Spleen (tissue), 11 donors: ENCODE results near the gene ADORA1. TPM values are rescaled to one million over a fixed set of nuclear protein-coding genes. Genes with fewer than 3 reads are reported as not detected.

Source experiments
- DNase-seq: peaks from one replicate; pipeline ENCODE4 v3.0.0-alpha.2; 2020
- H3K27ac ChIP-seq, 8 donors: fragments of 200-600 bp; sonication (generic) in 7 of 8; 1 replicate in 4 of 8; 2 replicates in 4 of 8; pipeline versions ENCODE4 v1.5.0 to v1.8.0; 2016 to 2021; ENCODE audit warnings: inconsistent platforms in 4 of 8, mild to moderate bottlenecking in 4 of 8, moderate library complexity in 1 of 8
- H3K27me3 ChIP-seq, 7 donors: fragments of 200-600 bp; sonication (generic) in 6 of 7; replicated peaks in 1 of 7; 1 replicate in 4 of 7; 2 replicates in 3 of 7; pipeline versions ENCODE4 v1.5.0 to v1.8.0; 2016 to 2021; ENCODE audit warnings: inconsistent platforms in 3 of 7, mild to moderate bottlenecking in 1 of 7
- H3K36me3 ChIP-seq, 6 donors: fragments of 200-600 bp; sonication (generic) in 5 of 6; 1 replicate in 4 of 6; 2 replicates in 2 of 6; pipeline versions ENCODE4 v1.5.0 to v1.8.0; 2016 to 2021; ENCODE audit warnings: inconsistent platforms in 2 of 6
- H3K4me1 ChIP-seq, 6 donors: fragments of 200-600 bp; sonication (generic) in 5 of 6; 1 replicate in 3 of 6; 2 replicates in 3 of 6; pipeline versions ENCODE4 v1.5.0 to v1.8.0; 2016 to 2021; ENCODE audit warnings: inconsistent platforms in 3 of 6
- H3K4me3 ChIP-seq, 8 donors: fragments of 200-600 bp; sonication (generic) in 7 of 8; 1 replicate in 4 of 8; 2 replicates in 4 of 8; pipeline versions ENCODE4 v1.5.0 to v1.8.0; 2016 to 2021; ENCODE audit warnings: inconsistent platforms in 4 of 8, mild to moderate bottlenecking in 4 of 8, moderate library complexity in 2 of 8
- H3K9me3 ChIP-seq, 8 donors: fragments of 200-600 bp; sonication (generic) in 7 of 8; 1 replicate in 4 of 8; 2 replicates in 4 of 8; pipeline versions ENCODE4 v1.5.0 to v1.8.0; 2016 to 2021; ENCODE audit warnings: inconsistent platforms in 4 of 8
- CTCF ChIP-seq, 11 experiments: fragments of 200-600 bp in 7 of 11; fragments of 450-650 bp in 4 of 11; sonication (generic) in 4 of 11; IDR thresholded peaks in 8 of 11; conservative IDR thresholded peaks in 3 of 11; 1 replicate in 7 of 11; 2 replicates in 4 of 11; pipeline versions ENCODE4 v1.4.0 to v1.8.0; 2016 to 2021; ENCODE audit warnings: antibody characterized with exemption in 11 of 11, inconsistent platforms in 4 of 11, mild to moderate bottlenecking in 1 of 11
- POLR2A ChIP-seq, 3 donors: fragments of 450-650 bp; IDR thresholded peaks; one replicate each; pipeline ENCODE4 v1.5.1; 2017; ENCODE audit warnings: antibody characterized with exemption in 3 of 3, mild to moderate bottlenecking in 1 of 3
- POLR2AphosphoS5 ChIP-seq, 3 donors: sonication (generic); formaldehyde crosslinking; IDR thresholded peaks; one replicate each; pipeline ENCODE4 v1.5.1; 2017; ENCODE audit warnings: antibody characterized with exemption in 3 of 3
- WGBS, 5 donors: extraction: QIAGEN DNeasy Blood & Tissue Kit in 3 of 5; methylation state at CpG; one replicate each; pipeline versions ENCODE4 v1.1.5 to v1.1.7; 2013 to 2018; 5-methylcytosine and 5-hydroxymethylcytosine counted together
- intact Hi-C: fragments of 100-400 bp; cut with DNase I; formaldehyde crosslinking; loops from one replicate; pipeline ENCODE4 v1.15.0; 2023; ENCODE audit warnings: low total_unique reads
- polyA plus RNA-seq, 3 donors: library from polyadenylated mRNA; stranded (reverse); fragments of 200-250 nt; gene quantifications; one replicate each; pipeline ENCODE4 v1.2.1, GENCODE V29; 2013
- total RNA-seq, 7 donors: library from RNA; depleted of rRNA in 3 of 7; stranded (reverse); fragments of >200 nt in 3 of 7; fragmentation: NEBNext Ultra II Directional in 4 of 7; extraction: Animal tissue kit (Norgen Biotek cat#: 25700) in 4 of 7; gene quantifications; one replicate each; pipeline versions ENCODE4 v1.1.0 to v1.2.1, GENCODE V29; 2016 to 2021
- donor health status: healthy with polysubstance abuse.
- donor health status: DM: no; HTN: no; CAD: no; lungs with moderate emphysema.
- donor health status: DM: no; HTN: no; CAD: no.
- donor health status: Bipolar disorder and iron deficiency.
- donor health status: healthy.
- donor health status: DM: no; HTN: no; CAD: no.
- donor health status: DM: yes; HTN: yes; CAD: no.

The ADORA1 gene
- total and polyA plus RNA-seq, 10 donors, result 0.37 to 13.5 (median 5.3) TPM

GRCh38 chr1:203084588-203085527, 42.7 kb upstream of the ADORA1 start:
- peak in 6 of 11 experiments; percentile 11 to 50 (median 35) for TF ChIP-seq CTCF (IDR thresholded peaks at IDR 0.05 in 8 of 11, conservative IDR thresholded peaks at IDR 0.05 in 3 of 11)
- no peak for TF ChIP-seq POLR2A (IDR thresholded peaks at IDR 0.05)
- 86 to 92% (median 89%) methylated on average over 13 to 14 of the region's 14 CpGs for WGBS, 5 donors

GRCh38 chr1:203085528-203086406, 41.8 kb upstream of the ADORA1 start, which contains the start of gene MYOG:
MYOG (minus strand) TSS chr1:203086012; CDS start chr1:203085961, 51 bp downstream.
- no peak for DNase-seq
- no peak within 1 kb of the TSS for H3K4me3 ChIP-seq
- H3K9me3 ChIP-seq, result no peaks in the 10 kb centered on the region
- H3K27me3 ChIP-seq, result peaks cover 0 to 11% (median 0%) of the 10 kb centered on the region in 7 donors
- 84 to 94% (median 92%) methylated on average over 31 to 36 of the region's 36 CpGs for WGBS, 5 donors
- H3K27ac ChIP-seq, result no peak within 1 kb of the TSS
- intact Hi-C loops, result no loop called here
- peaks cover 0 to 19% (median 3%) of the 10 kb centered on the region in 6 donors for H3K4me1 ChIP-seq
- no peaks in the 10 kb centered on the region for H3K36me3 ChIP-seq
- TF ChIP-seq POLR2AphosphoS5 (IDR thresholded peaks at IDR 0.05), result no peak
- no peak for TF ChIP-seq CTCF (IDR thresholded peaks at IDR 0.05 in 8 of 11, conservative IDR thresholded peaks at IDR 0.05 in 3 of 11)
- no peak for TF ChIP-seq POLR2A (IDR thresholded peaks at IDR 0.05)

More at GRCh38 chr1:203084588-203085527, 42.7 kb upstream of the ADORA1 start:
- Histone ChIP-seq H3K4me3 (no peak overlapping the region), H3K36me3 (no peaks in the 10 kb centered on the region), H3K27me3 (peaks cover 0 to 8% (median 0%) of the 10 kb centered on the region in 7 donors), H3K9me3 (no peaks in the 10 kb centered on the region), H3K4me1 (peaks cover 0 to 19% (median 3%) of the 10 kb centered on the region in 6 donors), H3K27ac (no peak overlapping the region)
- intact Hi-C loops, result no loop called here
- DNase-seq, result peak; percentile 67

GRCh38 chr1:203086992-203087763, 40.3 kb upstream of the ADORA1 start:
- no peaks in the 10 kb centered on the region for H3K9me3 ChIP-seq
- H3K4me1 ChIP-seq, result peaks cover 0 to 13% (median 3%) of the 10 kb centered on the region in 6 donors
- 77 to 83% (median 79%) methylated on average over 11 of the region's 11 CpGs for WGBS, 5 donors
- H3K36me3 ChIP-seq, result no peaks in the 10 kb centered on the region
- intact Hi-C loops, result no loop called here
- no peak overlapping the region for H3K4me3 ChIP-seq
- no peak overlapping the region for H3K27ac ChIP-seq
- TF ChIP-seq POLR2A (IDR thresholded peaks at IDR 0.05) (no peak), POLR2AphosphoS5 (IDR thresholded peaks at IDR 0.05) (no peak), CTCF (IDR thresholded peaks at IDR 0.05 in 8 of 11, conservative IDR thresholded peaks at IDR 0.05 in 3 of 11) (no peak)
- H3K27me3 ChIP-seq, result peaks cover 0 to 15% (median 0%) of the 10 kb centered on the region in 7 donors
- no peak for DNase-seq
